HepG2 (cell line): ENCODE results near the gene ESF1. TPM values are rescaled to one million over a fixed set of nuclear protein-coding genes. Genes with fewer than 3 reads are reported as not detected.

Experiments
- CSRNP1 ChIP-seq: sonication (generic); formaldehyde crosslinking; IDR thresholded peaks from 2 replicates; pipeline ENCODE4 v1.8.1; 2023; ENCODE audit warnings: mild to moderate bottlenecking, missing genetic modification reagents
- E2F5 ChIP-seq: sonication (generic); formaldehyde crosslinking; conservative IDR thresholded peaks from 2 replicates; pipeline ENCODE4 v1.4.0; 2020; ENCODE audit warnings: missing genetic modification reagents
- FOXK1 ChIP-seq: sonication (generic); formaldehyde crosslinking; IDR thresholded peaks from 2 replicates; pipeline ENCODE4 v1.4.0; 2020; ENCODE audit warnings: low read depth, missing genetic modification reagents, borderline replicate concordance
- HNRNPLL ChIP-seq: fragments of 200-400 bp; formaldehyde crosslinking; IDR thresholded peaks from 2 replicates; pipeline ENCODE4 v1.6.1; 2017; ENCODE audit warnings: mild to moderate bottlenecking, low read depth, low read length; ENCODE audit not compliant: poor library complexity, severe bottlenecking
- KAT7 ChIP-seq: IDR thresholded peaks from 2 replicates; pipeline ENCODE4 v1.6.1; 2018; ENCODE audit warnings: borderline replicate concordance, missing compliant biosample characterization
- KDM1A ChIP-seq: IDR thresholded peaks from 2 replicates; pipeline ENCODE4 v1.6.1; 2016; ENCODE audit warnings: missing compliant biosample characterization
- KDM2A ChIP-seq: sonication (generic); formaldehyde crosslinking; IDR thresholded peaks from 2 replicates; pipeline ENCODE4 v1.4.0; 2020; ENCODE audit warnings: low read depth, missing genetic modification reagents, borderline replicate concordance
- KLF13 ChIP-seq: sonication (generic); formaldehyde crosslinking; IDR thresholded peaks from 2 replicates; pipeline ENCODE4 v1.4.0; 2020; ENCODE audit warnings: mild to moderate bottlenecking, missing genetic modification reagents
- MYNN ChIP-seq: sonication (generic); formaldehyde crosslinking; IDR thresholded peaks from 2 replicates; pipeline ENCODE4 v1.4.0; 2020; ENCODE audit warnings: mild to moderate bottlenecking, low read depth, missing genetic modification reagents
- NAIF1 ChIP-seq: sonication (generic); formaldehyde crosslinking; IDR thresholded peaks from 2 replicates; pipeline ENCODE4 v1.5.0; 2020; ENCODE audit warnings: mild to moderate bottlenecking, missing genetic modification reagents, borderline replicate concordance
- PAF1 ChIP-seq: IDR thresholded peaks from 2 replicates; pipeline ENCODE4 v1.6.1; 2016; ENCODE audit warnings: missing genetic modification reagents, missing compliant biosample characterization
- PITX1 ChIP-seq: sonication (generic); formaldehyde crosslinking; IDR thresholded peaks from 2 replicates; pipeline ENCODE4 v1.5.1; 2020; ENCODE audit warnings: mild to moderate bottlenecking, missing genetic modification reagents
- SKIL ChIP-seq: sonication (generic); formaldehyde crosslinking; IDR thresholded peaks from 2 replicates; pipeline ENCODE4 v1.8.0; 2022; ENCODE audit warnings: missing genetic modification reagents, mild to moderate bottlenecking, moderate library complexity, borderline replicate concordance
- SMAD1 ChIP-seq: sonication (generic); formaldehyde crosslinking; IDR thresholded peaks from 2 replicates; pipeline ENCODE4 v1.4.0; 2020; ENCODE audit warnings: missing genetic modification reagents, low read depth, mild to moderate bottlenecking, borderline replicate concordance
- SMAD9 ChIP-seq: sonication (generic); formaldehyde crosslinking; IDR thresholded peaks from 2 replicates; pipeline ENCODE4 v1.5.1; 2020; ENCODE audit warnings: mild to moderate bottlenecking, missing genetic modification reagents
- SRSF1 ChIP-seq: fragments of 200-400 bp; formaldehyde crosslinking; optimal IDR thresholded peaks from 2 replicates; pipeline ENCODE3; 2017; ENCODE audit warnings: mild to moderate bottlenecking, low read depth, low read length, moderate library complexity
- STAT5B ChIP-seq: sonication (generic); formaldehyde crosslinking; IDR thresholded peaks from 2 replicates; pipeline ENCODE4 v1.4.0; 2020; ENCODE audit warnings: missing genetic modification reagents
- ZBTB34 ChIP-seq: sonication (generic); formaldehyde crosslinking; IDR thresholded peaks from 2 replicates; pipeline ENCODE4 v1.8.0; 2022; ENCODE audit warnings: mild to moderate bottlenecking, missing genetic modification reagents
- ZFP36L1 ChIP-seq: sonication (generic); formaldehyde crosslinking; IDR thresholded peaks from 2 replicates; pipeline ENCODE4 v1.8.0; 2022; ENCODE audit warnings: mild to moderate bottlenecking, missing genetic modification reagents, moderate library complexity
- ZKSCAN1 ChIP-seq: fragments of 150-350 bp; IDR thresholded peaks from 2 replicates; pipeline ENCODE4 v1.6.1; 2014; ENCODE audit warnings: low read length
- ZMYM2 ChIP-seq: sonication (generic); formaldehyde crosslinking; IDR thresholded peaks from 2 replicates; pipeline ENCODE4 v1.8.0; 2022; ENCODE audit warnings: mild to moderate bottlenecking, missing genetic modification reagents
- ZNF225 ChIP-seq: sonication (generic); formaldehyde crosslinking; IDR thresholded peaks from 2 replicates; pipeline ENCODE4 v1.4.0; 2020; ENCODE audit warnings: mild to moderate bottlenecking, missing genetic modification reagents
- ZNF24 ChIP-seq: fragments of 450-650 bp; IDR thresholded peaks from 2 replicates; pipeline ENCODE4 v1.6.1; 2017; ENCODE audit warnings: antibody characterized with exemption, mild to moderate bottlenecking
- ZNF557 ChIP-seq: sonication (generic); formaldehyde crosslinking; IDR thresholded peaks from 2 replicates; pipeline ENCODE4 v1.4.0; 2020; ENCODE audit warnings: missing genetic modification reagents
- ZNF652 ChIP-seq: IDR thresholded peaks from 2 replicates; pipeline ENCODE4 v1.6.1; 2016; ENCODE audit warnings: low read depth, borderline replicate concordance
- ZNF674 ChIP-seq: sonication (generic); formaldehyde crosslinking; IDR thresholded peaks from 2 replicates; pipeline ENCODE4 v1.5.0; 2020; ENCODE audit warnings: low read depth, mild to moderate bottlenecking, missing genetic modification reagents
- ZNF749 ChIP-seq: sonication (generic); formaldehyde crosslinking; IDR thresholded peaks from 2 replicates; pipeline ENCODE4 v1.8.0; 2022; ENCODE audit warnings: mild to moderate bottlenecking, missing genetic modification reagents, moderate library complexity, borderline replicate concordance
- polyA plus RNA-seq, 8 experiments: library from polyadenylated mRNA; depleted of rRNA in 3 of 8; stranded (reverse) in 7 of 8; unstranded in 1 of 8; fragments of >200 nt; fragmentation: Illumina TruSeq in 4 of 8; extraction: Trizol in 4 of 8; gene quantifications; 2 replicates each; pipeline versions ENCODE4 v1.2.1 to v1.2.3, GENCODE V29; 2011 to 2016; ENCODE audit warnings: low read depth in 4 of 8, missing spikeins in 1 of 8, mixed read lengths in 1 of 8; ENCODE audit not compliant: insufficient read depth in 1 of 8
- total RNA-seq, 5 experiments: library from RNA; depleted of rRNA; stranded (reverse); fragments of >200 nt; fragmentation: Illumina TruSeq; extraction: Trizol; gene quantifications; 2 replicates each; pipeline ENCODE4 v1.2.3, GENCODE V29; 2016; ENCODE audit warnings: low read depth in 1 of 5

The ESF1 gene
- total and polyA plus RNA-seq, 2 of the 13 experiments (the other 11 are each of a cell fraction or from before 2014, with no cell fraction given), result 7.3 to 66.9 TPM

GRCh38 chr20:13800728-13801134 is 16.0 kb upstream of the ESF1 start (continued):
- TF ChIP-seq ZBTB34 (CRISPR knock-in tag), result peak; percentile 93; the same call in 1 of the 2 replicates
- no peak for TF ChIP-seq ZMYM2 (CRISPR knock-in tag)
- no peak for TF ChIP-seq SRSF1
- TF ChIP-seq HNRNPLL, result no peak
- peak; percentile 68; the same call in 1 of the 2 replicates for TF ChIP-seq PITX1 (CRISPR knock-in tag)
- no peak; the same call in 1 of the 2 replicates for TF ChIP-seq ZNF652 (CRISPR knock-in tag)
- TF ChIP-seq ZNF225, result no peak
- TF ChIP-seq STAT5B (CRISPR knock-in tag), result 0 out of 2 replicates have a peak, but pooled peaks have one; percentile 73
- peak; percentile 52; the same call in 1 of the 2 replicates for TF ChIP-seq ZNF749
- TF ChIP-seq KLF13, result no peak
- peak; percentile 72; the same call in 1 of the 2 replicates for TF ChIP-seq ZNF557 (CRISPR knock-in tag)
- no peak for TF ChIP-seq FOXK1 (CRISPR knock-in tag)
- TF ChIP-seq CSRNP1 (CRISPR knock-in tag), result no peak
- peak; percentile 35; the same call in 1 of the 2 replicates for TF ChIP-seq KDM2A (CRISPR knock-in tag)
- TF ChIP-seq KDM1A, result no peak
- no peak for TF ChIP-seq ZFP36L1
- no peak for TF ChIP-seq ZKSCAN1
- no peak for TF ChIP-seq MYNN
- TF ChIP-seq KAT7 (CRISPR knock-in tag), result 0 out of 2 replicates have a peak, but pooled peaks have one; percentile 33
- TF ChIP-seq ZNF24, result no peak
- no peak for TF ChIP-seq ZNF674 (CRISPR knock-in tag)
- no peak for TF ChIP-seq SMAD1 (CRISPR knock-in tag)
- TF ChIP-seq NAIF1 (CRISPR knock-in tag), result no peak
- TF ChIP-seq SMAD9 (CRISPR knock-in tag), result no peak
- TF ChIP-seq PAF1, result no peak
- TF ChIP-seq SKIL, result no peak
- TF ChIP-seq E2F5 (CRISPR knock-in tag), result no peak
